SJCRH30 (cell line): Measurements from ENCODE around the gene MRPL34. TPM values are rescaled to one million over a fixed set of nuclear protein-coding genes. Genes with fewer than 3 reads are reported as not detected.

ENCODE experiments used
- DNase-seq, 2 experiments: peaks; one replicate each; pipeline ENCODE4 v3.0.0-alpha.2; 2015 to 2020
- H3K27ac ChIP-seq: fragments of 250-450 bp; sonication (Bioruptor Pico); 2 replicates; pipeline ENCODE4 v1.5.1; 2020; ENCODE audit warnings: mild to moderate bottlenecking, moderate library complexity
- H3K27me3 ChIP-seq: fragments of 250-450 bp; sonication (Bioruptor Pico); 2 replicates; pipeline ENCODE4 v1.5.1; 2020; ENCODE audit warnings: mild to moderate bottlenecking, moderate library complexity
- H3K36me3 ChIP-seq: fragments of 250-450 bp; sonication (Bioruptor Pico); 2 replicates; pipeline ENCODE4 v1.5.1; 2020; ENCODE audit warnings: mild to moderate bottlenecking, moderate library complexity
- H3K4me1 ChIP-seq: fragments of 250-450 bp; sonication (Bioruptor Pico); 2 replicates; pipeline ENCODE4 v1.5.1; 2020; ENCODE audit warnings: mild to moderate bottlenecking, moderate library complexity
- H3K4me3 ChIP-seq: fragments of 250-450 bp; sonication (Bioruptor Pico); 2 replicates; pipeline ENCODE4 v1.5.1; 2020; ENCODE audit warnings: mild to moderate bottlenecking, moderate library complexity
- H3K9me3 ChIP-seq: fragments of 250-450 bp; sonication (Bioruptor Pico); replicated peaks from 2 replicates; pipeline ENCODE4 v1.5.1; 2020; ENCODE audit warnings: mild to moderate bottlenecking, moderate library complexity
- total RNA-seq: library from RNA; depleted of rRNA; stranded (reverse); fragments of >200 nt; shearing (Covaris generic); gene quantifications from 2 replicates; pipeline ENCODE4 v1.2.3, GENCODE V29; 2014

MRPL34 gene
- total RNA-seq, 1 experiment from 2014 or later = 68.5 TPM

DNA sequence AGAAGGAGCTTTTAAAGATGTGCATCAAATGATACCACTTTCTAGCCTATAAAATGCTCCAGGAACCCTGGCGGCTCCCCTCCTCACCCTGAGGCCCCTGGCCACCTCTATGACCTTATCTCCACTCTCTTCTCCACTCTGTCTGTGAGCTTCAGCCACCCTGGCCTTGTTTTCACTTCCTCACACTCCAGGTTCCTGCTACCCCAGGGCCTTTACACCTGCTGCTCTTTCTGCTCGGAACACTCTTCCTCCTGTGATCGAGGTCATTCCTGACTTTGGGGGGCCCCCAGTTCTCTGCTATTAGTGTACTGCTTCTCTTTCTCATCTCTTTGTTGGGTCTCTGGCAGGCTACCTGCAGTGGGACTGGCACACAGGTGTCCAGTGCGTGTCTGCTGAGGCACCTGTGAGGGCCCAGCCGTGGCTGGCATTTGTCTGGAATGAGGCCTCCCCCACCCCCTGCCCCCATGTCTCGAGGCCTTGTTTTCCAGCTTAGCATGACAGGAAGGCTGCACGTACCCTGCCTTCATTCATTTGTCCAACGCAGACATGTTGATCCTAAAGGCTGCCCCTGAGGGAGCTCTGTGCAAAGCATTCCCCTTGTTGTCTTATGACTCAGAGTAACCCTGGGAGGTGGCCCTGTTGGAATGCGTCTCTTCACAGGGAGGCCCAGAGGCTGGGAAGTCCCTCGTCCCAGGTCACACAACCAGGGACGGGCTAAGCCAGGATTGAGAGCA is 6.0 kb downstream of the MRPL34 start:
- Histone ChIP-seq H3K4me3 (no peak overlapping the region), H3K27me3 (no peaks in the 10 kb centered on the region), H3K9me3 (no peaks in the 10 kb centered on the region), H3K36me3 (peaks cover 24% of the 10 kb centered on the region), H3K4me1 (peaks cover 2% of the 10 kb centered on the region; the same call in 1 of the 2 replicates), H3K27ac (no peak overlapping the region)
- DNase-seq = no peak

DNA sequence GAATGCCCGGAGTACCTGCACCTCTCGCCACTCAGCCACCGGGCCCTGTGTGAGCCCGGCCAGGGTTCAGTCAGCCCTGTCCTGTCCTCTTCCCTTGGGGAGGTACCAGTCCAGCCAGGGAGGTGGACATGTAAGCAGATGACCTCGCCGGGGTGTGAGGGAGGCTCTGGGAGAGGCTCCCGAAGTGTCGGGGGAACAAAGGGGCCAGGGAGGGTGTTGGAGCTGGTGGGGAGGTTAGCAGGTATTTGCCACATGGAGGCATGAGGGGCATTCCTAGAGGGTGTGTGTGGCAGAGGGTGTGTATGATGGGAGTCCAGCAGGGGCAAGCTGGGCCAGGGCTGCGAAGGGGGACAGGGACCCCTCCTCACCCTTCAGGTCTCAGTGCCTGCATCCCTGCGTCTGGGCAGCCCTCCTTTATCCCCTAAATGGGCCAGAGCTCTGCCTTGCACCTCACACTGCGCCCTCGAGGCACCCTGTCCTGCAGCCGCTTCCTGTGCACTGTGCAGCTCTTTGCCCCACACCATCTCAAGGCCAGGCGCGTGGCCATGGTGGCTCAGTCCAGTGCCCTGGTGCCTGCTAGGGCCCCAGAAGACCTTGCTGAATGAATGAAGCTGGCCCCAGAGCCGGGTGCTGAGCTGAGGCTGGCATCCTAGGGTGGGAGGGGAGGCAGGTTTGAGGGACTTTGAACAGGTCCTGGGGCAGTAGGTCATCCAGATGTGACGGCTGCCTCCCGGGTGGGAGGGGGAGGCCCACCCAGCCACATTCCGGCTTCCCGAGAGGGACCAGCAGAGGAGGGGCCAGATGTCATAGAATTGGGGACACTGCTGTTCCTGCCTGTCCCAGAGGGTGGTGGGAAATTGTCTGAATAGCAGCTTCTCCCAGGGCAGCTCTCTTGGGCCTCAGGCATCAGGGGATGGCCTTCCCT is 6.8 kb downstream of the MRPL34 start:
- no peak overlapping the region for H3K4me3 ChIP-seq
- no peak overlapping the region for H3K27ac ChIP-seq
- H3K27me3 ChIP-seq = no peaks in the 10 kb centered on the region
- peaks cover 2% of the 10 kb centered on the region; the same call in 1 of the 2 replicates for H3K4me1 ChIP-seq
- H3K9me3 ChIP-seq = no peaks in the 10 kb centered on the region
- DNase-seq = no peak
- H3K36me3 ChIP-seq = peaks cover 24% of the 10 kb centered on the region

DNA sequence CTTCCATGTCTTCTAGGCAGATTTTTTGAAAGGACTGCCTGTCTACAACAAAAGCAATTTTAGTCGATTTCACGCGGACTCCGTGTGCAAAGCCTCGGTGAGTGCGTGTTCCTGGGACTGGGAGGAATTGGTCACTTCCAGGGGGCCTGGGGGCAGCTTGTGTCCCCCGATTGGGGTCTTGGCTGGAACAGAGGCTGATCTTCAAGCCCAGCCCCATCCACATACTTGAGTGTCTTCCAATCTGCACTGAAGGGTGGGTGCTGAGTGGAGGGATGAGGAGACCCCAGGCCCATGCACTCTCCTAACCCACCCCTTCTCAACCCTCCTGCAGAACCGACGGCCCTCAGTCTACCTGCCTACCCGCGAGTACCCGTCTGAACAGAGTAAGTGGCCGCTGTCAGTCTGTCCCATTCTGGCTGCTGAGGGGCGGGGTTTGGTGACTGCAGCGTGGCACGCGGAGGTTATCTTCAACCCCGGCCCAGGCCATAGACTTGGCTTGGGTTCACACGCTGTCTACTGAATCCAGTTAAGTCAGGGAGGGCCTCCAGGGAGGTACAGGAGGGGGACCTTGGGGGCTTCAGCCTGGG is 8.4 kb downstream of the MRPL34 start:
- H3K4me3 ChIP-seq = no peak overlapping the region
- H3K4me1 ChIP-seq = peaks cover 2% of the 10 kb centered on the region; the same call in 1 of the 2 replicates
- H3K9me3 ChIP-seq = no peaks in the 10 kb centered on the region
- peaks cover 27% of the 10 kb centered on the region for H3K36me3 ChIP-seq
- H3K27ac ChIP-seq = no peak overlapping the region
- DNase-seq = no peak
- H3K27me3 ChIP-seq = no peaks in the 10 kb centered on the region

DNA sequence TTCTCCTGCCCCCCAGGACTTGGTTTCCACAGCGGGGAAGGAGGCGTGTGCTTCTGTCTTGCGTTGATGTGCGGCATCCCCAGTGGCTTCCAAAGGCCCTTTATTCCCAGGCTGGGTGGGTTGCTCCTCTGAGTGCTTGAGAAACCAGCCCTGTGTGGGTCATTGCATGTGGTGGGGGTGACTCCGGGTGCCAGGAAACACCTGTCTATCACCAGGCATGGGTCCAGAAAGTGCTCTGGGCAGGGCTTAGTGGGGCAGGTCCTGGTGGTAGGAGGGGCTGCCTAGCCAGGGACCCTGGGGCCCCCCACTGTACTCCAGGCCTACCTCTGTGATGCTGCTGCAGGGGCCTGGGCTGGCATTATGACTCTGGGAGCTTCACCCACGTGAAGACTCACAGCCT is 13.3 kb downstream of the MRPL34 start:
- Histone ChIP-seq H3K4me1 (peaks cover 10% of the 10 kb centered on the region), H3K27me3 (no peaks in the 10 kb centered on the region), H3K36me3 (peaks cover 43% of the 10 kb centered on the region), H3K27ac (no peak overlapping the region), H3K9me3 (no peaks in the 10 kb centered on the region), H3K4me3 (no peak overlapping the region)
- DNase-seq = no peak

DNA sequence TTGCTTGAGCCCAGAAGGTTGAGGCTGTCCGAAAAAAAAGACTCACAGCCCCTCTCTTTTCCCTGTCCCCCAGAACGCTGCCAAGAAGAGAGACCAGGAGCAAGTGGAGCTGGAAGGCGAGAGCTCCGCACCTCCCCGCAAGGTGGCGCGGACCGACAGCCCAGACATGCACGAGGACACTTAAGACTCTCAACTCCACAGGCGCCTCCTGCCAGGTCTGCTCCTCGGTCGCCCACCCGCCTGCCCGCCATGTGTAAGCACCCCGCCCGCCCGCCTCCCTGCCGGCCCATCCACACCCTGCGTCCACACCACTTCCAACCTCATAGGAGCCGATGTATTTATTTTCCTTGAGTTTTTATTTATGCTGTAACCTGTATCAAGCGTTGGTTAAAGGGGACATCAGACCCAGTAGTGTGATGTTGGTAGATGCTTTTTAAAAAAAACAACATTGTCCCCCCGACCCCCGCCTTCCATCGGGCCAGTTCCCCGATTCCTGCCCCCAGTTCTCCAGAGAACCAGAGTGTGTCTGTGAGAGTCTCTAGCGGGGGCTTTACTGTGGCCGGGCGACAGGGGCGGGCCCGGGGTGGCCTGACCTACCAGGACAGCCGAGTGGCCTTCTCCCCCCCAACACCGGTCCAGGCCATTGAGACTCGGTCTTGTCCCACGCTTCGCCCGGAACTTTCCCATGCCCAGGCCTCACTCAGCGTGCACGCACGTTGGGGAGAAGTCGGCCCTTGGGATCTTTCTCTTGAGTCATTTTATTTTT is 14.0 kb downstream of the MRPL34 start:
- Histone ChIP-seq H3K27ac (no peak overlapping the region), H3K36me3 (peaks cover 38% of the 10 kb centered on the region), H3K4me3 (no peak overlapping the region), H3K4me1 (peaks cover 10% of the 10 kb centered on the region), H3K9me3 (no peaks in the 10 kb centered on the region), H3K27me3 (no peaks in the 10 kb centered on the region)
- no peak for DNase-seq

DNA sequence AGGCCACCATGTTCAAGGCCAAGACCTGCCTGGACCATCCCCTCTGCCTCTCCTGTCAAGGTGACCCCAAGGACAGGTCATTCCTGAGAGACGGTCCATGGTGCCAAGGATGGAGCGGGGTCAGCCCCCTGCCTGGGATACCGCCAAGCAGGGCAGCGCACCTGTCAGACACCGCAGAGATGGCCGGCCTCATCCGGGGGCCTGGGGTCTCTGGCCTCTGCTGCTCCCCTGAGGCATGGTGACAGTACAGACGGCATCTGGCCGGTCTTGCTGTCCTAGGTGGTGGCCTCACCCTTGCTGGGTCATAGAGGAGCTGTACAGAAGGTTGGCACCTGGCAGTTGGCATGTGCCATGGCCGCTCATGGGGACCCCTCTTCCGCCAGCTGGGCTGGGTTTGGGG is 14.8 kb downstream of the MRPL34 start:
- Histone ChIP-seq H3K9me3 (no peaks in the 10 kb centered on the region), H3K27ac (no peak overlapping the region), H3K27me3 (no peaks in the 10 kb centered on the region), H3K4me1 (peaks cover 10% of the 10 kb centered on the region), H3K4me3 (no peak overlapping the region), H3K36me3 (peaks cover 34% of the 10 kb centered on the region)
- no peak for DNase-seq

DNA sequence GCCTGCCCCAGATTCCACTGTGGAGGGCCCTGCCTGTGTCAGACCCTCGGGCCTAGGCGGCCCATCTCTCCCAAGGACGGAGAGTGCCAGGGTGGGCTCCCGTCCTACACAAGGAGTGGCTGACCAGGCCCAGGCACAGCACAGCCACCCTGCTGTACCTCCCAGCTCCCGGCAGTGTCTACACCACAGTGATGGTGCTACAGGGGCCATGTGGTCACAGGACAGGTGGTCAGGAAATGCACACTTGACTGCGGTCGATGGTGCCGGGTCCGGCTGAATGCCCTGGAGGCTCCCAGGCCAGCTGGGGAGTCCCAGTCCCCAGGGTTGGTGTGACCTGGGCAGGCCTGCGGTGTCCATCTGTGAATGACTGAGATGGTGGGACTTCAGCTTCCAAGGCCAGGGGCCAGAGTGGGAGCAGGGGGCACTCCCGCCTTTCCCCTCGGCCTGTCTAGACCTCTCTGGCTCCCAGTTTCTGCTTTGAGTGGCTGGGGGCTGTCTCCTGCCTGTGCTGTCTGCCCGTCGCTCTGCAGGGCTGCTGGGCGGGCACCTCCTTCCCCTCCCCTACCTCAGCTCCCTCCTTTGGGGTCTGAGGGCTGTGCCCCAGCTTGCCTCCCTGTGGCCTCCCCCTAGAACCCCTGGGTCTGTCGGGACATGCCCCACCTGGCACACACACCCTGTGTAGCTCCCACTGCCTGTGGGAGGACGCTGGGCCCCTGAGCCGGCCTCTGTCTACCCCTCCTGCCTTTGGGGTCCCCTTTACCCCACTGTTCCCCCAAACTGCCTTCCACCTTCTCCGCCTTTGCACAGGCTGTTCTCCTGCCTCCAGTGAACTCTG is 16.2 kb downstream of the MRPL34 start:
- DNase-seq = peak; percentile 64 to 68
- peaks cover 25% of the 10 kb centered on the region for H3K36me3 ChIP-seq

DNA sequence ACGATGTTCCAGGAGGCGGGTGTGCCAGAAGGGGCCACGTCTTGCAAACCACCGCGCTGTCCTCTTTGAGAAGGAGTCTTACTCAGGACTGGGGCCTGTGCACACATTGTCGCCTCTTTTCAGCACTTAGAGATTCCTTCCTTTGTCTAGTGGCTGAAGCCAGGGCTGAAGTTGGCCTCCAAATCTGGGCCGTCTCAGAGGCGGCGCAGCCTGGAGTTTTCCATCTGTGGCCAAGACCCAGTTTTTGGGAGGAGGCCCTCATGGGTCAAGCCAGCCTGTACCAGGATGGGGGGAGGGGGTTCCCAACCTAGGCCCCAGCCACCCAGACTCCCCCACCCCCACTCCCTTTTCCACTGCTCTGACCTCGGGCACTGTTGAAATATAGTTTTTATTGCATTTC is 17.2 kb downstream of the MRPL34 start:
- H3K27me3 ChIP-seq = no peaks in the 10 kb centered on the region
- no peak overlapping the region for H3K27ac ChIP-seq
- no peak overlapping the region for H3K4me3 ChIP-seq
- H3K9me3 ChIP-seq = no peaks in the 10 kb centered on the region
- H3K4me1 ChIP-seq = peaks cover 10% of the 10 kb centered on the region
- no peak for DNase-seq
- H3K36me3 ChIP-seq = peaks cover 24% of the 10 kb centered on the region

More for the DNA sequence above, 16.2 kb downstream of the MRPL34 start:
- Histone ChIP-seq H3K27me3 (no peaks in the 10 kb centered on the region), H3K4me3 (no peak overlapping the region), H3K4me1 (peaks cover 10% of the 10 kb centered on the region), H3K27ac (0 out of 2 replicates have a peak overlapping the region, but pooled peaks have one; percentile 19), H3K9me3 (no peaks in the 10 kb centered on the region)

DNA sequence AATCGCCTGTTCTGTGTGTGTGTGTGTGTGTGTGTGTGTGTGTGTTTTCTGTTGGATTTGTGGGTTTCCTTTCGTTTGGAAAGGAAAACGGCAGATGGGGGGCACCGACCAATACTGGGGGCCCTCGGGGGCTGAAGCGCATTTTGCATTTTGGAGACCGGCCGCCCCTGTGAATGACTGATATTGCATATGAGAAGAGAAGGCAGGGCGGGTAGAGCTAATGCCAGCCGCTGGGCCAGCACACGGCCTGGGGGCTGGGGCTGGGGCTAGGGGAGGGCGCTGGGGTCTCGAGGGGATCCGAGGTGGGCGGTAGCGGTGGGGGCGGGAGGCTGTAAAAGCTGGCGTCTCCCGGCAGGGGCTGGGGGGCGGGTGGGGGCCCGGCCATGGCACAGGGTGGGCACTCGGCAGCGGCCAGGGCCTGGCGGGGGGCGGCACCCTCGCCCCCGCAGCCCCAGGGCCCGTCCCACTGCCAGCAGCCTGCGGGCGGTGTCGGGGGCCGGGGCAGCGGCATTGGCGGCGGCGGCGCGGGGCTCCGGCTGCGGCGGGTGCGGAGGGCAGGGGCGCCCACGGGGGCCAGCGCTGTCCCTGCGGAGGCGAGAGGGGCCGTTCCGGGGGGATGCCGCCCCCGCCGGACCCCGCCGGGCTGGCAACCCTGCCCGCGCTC is 17.8 kb downstream of the MRPL34 start:
- no peaks in the 10 kb centered on the region for H3K27me3 ChIP-seq
- DNase-seq = no peak
- H3K27ac ChIP-seq = no peak overlapping the region
- H3K9me3 ChIP-seq = no peaks in the 10 kb centered on the region
- H3K4me1 ChIP-seq = peaks cover 10% of the 10 kb centered on the region
- no peak overlapping the region for H3K4me3 ChIP-seq
- H3K36me3 ChIP-seq = peaks cover 22% of the 10 kb centered on the region

DNA sequence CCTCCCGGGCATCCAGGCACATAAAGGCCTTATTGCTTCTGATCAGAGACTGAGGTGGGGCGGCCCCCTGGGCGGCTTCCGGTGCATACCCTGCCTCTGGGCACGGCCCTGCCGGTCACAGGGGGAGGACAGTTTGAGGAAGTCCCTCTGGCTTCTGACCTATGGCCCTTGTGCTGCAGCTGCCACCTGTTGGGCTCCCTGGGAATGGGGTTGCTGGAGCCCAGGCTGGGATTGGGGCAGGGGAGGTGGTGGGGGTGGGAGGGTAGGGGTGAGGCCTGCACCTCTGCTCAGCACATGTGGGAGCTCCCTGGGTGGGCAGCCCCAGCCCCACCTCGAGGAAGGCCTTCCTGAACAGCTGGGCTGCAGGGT is 18.3 kb downstream of the MRPL34 start:
- Histone ChIP-seq H3K9me3 (no peaks in the 10 kb centered on the region), H3K4me3 (no peak overlapping the region), H3K27me3 (no peaks in the 10 kb centered on the region), H3K36me3 (peaks cover 22% of the 10 kb centered on the region), H3K4me1 (peaks cover 10% of the 10 kb centered on the region), H3K27ac (no peak overlapping the region)
- DNase-seq = no peak

DNA sequence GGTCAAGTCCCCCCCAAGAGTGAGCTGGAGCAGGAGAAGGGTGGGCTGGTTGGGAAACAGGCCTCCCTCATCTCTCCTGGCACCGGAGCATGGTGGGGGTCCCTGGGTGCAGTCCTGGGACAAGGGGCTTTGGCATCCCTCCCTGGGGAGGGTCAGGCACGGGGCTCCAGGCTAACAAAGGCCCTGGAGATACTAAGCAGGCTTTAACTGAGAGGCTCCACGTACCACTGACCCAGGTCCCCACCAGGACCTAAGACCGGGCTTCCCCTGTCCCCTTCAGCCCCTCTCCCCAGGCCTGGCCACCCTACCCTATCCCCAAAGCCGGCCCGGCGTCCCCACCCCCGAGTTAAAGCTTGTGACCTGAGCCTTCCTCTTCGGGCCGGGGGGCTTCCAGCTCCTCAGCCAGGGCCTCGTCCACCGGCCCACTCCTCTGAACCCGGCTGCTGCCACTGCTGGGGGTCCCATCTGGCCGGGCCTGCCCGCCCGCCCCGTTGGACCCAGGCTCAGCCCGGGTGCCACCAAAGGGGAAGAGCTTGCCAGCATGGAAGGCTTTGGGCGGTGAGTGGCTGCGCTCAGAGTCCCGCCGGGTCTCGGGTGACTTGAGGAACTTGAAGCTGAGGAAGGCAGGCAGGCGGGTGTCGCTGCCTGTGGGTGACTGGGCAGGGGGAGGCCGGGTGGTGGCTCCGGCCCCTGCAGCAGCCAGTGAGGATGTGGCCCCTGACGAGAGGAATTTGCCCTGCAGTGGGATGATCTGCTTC is 18.9 kb downstream of the MRPL34 start:
- H3K4me3 ChIP-seq = no peak overlapping the region

DNA sequence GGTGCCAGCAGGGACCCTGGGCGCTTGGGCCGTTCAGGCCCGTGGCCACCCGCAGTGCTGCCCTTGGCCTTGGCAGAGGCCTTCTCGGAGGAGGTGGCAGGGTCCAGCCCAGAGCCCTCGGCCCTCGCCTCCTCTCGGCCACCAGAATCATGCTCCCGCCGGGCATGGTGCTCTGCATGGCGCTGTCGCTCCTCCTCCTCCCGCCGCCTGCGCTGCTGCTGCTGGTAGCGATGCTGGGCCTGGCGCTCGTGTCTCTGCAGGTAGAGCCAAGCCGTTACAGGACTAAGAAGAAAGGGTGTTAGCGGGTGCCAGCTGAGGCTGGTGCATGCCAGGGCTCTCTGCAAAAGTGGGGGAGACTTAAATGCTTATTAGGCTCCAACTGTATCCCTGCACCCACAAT is 19.5 kb downstream of the MRPL34 start:
- Histone ChIP-seq H3K9me3 (no peaks in the 10 kb centered on the region), H3K4me3 (no peak overlapping the region)

More for the DNA sequence above, 18.9 kb downstream of the MRPL34 start:
- H3K27me3 ChIP-seq = no peaks in the 10 kb centered on the region
- no peak for DNase-seq
- H3K36me3 ChIP-seq = peaks cover 17% of the 10 kb centered on the region
- H3K4me1 ChIP-seq = peaks cover 10% of the 10 kb centered on the region
- no peaks in the 10 kb centered on the region for H3K9me3 ChIP-seq
- no peak overlapping the region for H3K27ac ChIP-seq

More for the DNA sequence above, 19.5 kb downstream of the MRPL34 start:
- H3K4me1 ChIP-seq = peaks cover 10% of the 10 kb centered on the region
- DNase-seq = no peak
- H3K27me3 ChIP-seq = no peaks in the 10 kb centered on the region
- H3K36me3 ChIP-seq = peaks cover 13% of the 10 kb centered on the region
- H3K27ac ChIP-seq = no peak overlapping the region
